ENCODE results near the gene FBXL7.

Gene FBXL7

DNA sequence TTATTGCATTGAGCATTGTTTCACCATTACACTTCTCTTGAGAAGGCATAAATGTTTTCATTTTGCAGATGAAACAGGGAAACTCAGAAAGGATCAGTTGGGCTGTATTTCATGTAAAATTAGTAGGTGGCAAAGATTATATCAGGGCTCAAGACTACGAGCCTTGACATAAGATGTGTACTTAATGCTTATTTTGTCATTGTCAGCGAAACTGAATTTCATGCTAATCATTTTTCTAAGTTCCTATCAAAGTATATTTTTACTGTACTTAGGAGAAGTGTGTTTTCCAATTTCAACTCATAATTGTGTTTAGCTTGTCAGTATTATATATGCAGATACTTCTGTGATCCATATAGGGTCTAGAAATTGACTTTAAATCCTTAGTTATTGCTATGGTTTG lies 123.8 kb downstream of the FBXL7 start:
- DNase-seq = no peak

GRCh38 chr5:15627109-15627508 lies 127.1 kb downstream of the FBXL7 start:
- DNase-seq = no peak

DNA sequence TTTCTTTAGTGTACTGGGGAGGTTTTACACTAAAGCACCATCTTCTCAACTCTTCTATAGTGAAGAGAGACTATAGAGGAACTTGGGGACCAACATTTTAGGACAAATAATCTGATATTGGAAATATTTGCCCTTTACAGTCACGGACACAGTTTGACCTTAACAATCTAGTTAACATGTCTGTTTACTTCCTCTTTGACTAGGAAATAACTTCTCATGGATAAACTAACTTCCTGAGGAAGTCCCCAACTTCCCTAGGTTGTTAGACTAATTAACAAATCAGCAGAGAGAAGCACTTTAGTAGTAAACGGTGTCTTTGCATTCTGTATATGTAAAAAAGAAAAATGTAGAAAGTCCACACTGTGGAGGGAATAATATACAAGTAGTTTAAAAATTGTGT lies 127.7 kb downstream of the FBXL7 start:
- no peak for DNase-seq

- DNase-seq = no peak
Observed at GRCh38 chr5:15630441-15630840, 130.5 kb downstream of the FBXL7 start.

DNA sequence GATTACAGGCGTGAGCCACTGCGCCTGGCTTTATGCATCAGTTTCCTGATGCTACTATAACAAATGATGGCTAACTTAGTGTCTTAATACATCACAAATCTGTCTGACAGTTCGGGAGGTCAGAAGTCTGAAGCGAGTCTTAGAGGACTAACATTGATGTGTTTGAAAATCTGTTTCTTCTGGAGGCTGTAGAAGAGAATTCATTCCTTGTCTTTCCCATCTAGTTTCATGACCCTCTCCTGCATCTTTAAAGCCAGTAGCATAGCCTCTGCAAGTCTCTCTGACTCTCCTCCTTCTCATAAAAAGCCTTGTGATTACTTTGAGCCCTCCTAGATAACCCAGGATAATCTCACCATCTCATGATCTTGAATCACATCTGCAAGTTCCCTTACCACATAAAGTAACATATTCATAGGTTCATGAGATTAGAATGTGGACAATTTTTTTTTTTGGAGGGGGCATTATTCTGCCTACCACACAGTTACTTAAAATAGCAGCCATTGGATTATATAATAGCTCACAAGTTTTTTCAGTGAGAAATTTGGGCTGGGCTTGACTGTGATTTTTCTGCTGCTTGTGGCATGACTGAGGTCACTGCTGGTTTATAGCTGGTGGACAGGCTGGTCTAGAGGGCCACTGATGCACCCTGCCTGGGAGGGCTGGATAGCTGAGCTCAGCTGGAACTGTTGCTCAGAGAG lies 134.8 kb downstream of the FBXL7 start:
- DNase-seq = no peak

- no peak for DNase-seq
Observed at GRCh38 chr5:15635289-15635616, 135.3 kb downstream of the FBXL7 start.

DNA sequence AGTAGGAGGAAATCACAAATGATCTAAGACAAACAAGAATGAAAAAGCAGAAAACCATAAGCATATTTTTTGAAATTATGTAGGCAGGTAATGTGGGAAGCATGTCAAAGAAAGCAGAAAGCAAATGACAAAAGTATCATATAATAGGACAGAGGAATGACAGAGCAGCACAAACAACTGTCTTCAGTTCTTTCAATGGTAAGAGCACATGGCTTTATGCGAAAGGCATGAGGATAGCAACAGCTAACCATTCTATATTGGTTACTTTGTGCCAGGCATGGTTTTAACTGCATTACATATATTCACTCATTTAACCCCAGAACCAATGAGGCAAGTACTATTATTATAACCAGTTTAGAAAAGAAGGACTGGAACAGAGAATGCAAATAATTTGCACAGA lies 137.4 kb downstream of the FBXL7 start:
- DNase-seq = no peak

GRCh38 chr5:15637886-15638285 lies 137.9 kb downstream of the FBXL7 start:
- DNase-seq = no peak

- no peak for DNase-seq
Observed at GRCh38 chr5:15638296-15638695, 138.3 kb downstream of the FBXL7 start.

DNA sequence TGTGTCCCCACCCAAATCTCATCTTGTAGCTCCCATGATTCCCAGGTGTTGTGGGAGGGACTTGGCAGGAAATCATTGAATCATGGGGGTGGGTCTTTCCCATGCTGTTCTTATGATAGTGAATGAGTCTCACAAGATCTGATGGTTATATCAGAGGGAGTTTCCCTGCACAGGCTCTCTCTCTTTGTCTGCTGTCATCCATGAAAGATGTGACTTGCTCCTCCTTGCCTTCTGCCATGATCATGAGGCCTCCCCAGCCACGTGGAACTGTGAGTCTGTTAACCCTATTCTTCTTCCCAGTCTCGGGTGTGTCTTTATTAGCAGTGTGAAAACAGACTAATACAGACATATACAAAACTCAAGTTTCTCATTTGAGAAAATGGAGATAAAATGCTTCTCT lies 139.3 kb downstream of the FBXL7 start:
- no peak for DNase-seq

GRCh38 chr5:15640116-15640515 lies 140.1 kb downstream of the FBXL7 start:
- DNase-seq = no peak

DNA sequence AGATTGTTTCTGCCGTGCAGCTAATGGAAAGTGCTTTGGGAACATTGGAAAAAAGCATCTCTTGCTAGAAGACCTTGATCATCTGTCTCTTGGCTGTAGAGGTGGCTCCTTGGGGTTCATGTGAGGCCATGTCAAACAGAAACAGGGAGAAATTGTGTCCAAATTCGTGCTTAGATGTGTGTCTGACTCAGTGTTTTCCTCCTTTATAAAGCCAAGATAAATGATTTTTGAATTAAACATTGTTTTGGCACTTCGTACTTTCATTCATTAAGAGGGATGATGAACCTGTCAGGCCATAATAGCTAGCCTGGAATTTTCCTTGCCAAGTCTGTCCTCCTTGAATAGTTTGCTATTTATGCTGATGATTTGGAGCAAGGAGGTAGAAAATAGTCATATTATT lies 143.8 kb downstream of the FBXL7 start:
- no peak for DNase-seq

- no peak for DNase-seq
Observed at GRCh38 chr5:15645381-15646160, 145.6 kb downstream of the FBXL7 start.

- no peak for DNase-seq
Observed at GRCh38 chr5:15646371-15646770, 146.4 kb downstream of the FBXL7 start.

GRCh38 chr5:15647251-15647650 lies 147.3 kb downstream of the FBXL7 start:
- no peak for DNase-seq

DNA sequence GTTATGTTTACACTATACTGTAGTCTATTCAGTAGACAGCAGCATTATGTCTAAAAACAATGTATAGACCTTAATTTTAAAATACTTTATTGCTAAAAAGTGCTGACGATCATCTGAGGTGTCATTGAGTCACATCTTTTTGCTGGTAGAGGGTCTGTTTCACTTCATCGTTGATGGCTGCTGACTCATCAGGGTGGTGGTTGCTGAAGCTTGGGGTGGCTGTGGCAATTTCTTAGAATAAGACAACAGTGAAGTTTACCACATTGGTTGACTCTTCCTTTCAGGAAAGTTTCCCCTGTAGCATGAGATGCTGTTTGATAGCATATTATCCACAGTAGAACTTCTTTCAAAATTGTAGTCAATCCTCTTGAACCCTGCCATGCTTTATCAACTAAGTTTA lies 150.3 kb downstream of the FBXL7 start:
- no peak for DNase-seq

GRCh38 chr5:15654779-15655178 lies 154.8 kb downstream of the FBXL7 start:
- no peak for DNase-seq

DNA sequence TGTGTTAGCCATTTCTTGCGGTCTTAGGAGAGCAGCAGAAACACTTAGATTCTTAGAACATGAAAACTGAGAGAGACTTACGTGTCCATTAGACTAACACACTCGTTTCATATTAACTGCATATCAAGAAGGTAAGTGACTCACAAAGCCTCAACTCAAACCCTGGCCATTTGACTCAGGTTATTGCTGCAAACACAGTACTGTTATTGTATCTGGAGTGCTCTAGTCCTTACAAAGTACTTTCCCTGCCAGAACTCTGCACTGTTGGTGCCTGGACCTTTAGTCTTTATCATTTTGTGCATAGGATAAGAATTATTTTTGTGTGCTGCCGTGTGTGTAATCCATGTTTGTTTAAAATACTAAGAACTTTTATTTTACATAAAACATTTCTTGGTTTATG lies 155.7 kb downstream of the FBXL7 start:
- no peak for DNase-seq

GRCh38 chr5:15664961-15665360 lies 165.0 kb downstream of the FBXL7 start:
- DNase-seq = no peak

DNA sequence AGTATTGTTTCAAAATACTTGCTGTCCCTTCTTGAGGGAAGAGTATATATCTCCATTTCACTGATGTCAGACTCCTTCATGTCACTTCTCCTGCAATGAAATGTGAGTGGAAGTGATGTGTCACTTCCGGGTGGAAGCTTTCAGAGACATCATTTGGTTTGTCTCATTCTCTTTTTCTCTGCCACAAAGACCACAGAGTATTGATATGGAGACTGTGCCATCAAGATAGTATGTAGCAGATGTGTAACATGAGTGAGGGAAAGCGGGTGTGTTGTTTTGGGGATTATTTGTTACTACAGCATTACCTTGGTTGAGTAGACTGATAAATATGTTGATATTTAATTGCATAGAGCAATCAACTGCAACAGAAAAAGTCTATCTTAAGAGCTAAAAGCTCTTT lies 169.8 kb downstream of the FBXL7 start:
- DNase-seq = no peak

DNA sequence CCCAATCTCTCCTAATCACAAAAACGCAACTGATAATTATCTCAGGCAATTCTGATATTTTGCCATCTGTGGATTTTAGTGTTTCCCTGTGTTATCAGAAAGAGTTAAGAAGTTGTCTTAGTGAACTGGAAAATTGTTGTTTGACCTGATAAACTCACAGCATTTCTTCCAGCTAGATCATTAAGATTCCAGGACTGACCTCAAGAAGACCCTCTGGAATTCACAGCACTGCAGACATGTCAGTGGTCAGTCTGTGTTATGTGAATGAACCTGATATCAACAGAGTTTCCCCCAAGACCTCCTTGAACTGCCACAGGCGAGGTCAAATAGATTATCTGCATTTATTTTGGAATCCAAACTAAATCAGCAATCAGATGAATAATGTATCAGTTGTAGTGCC lies 174.7 kb downstream of the FBXL7 start:
- no peak for DNase-seq

DNA sequence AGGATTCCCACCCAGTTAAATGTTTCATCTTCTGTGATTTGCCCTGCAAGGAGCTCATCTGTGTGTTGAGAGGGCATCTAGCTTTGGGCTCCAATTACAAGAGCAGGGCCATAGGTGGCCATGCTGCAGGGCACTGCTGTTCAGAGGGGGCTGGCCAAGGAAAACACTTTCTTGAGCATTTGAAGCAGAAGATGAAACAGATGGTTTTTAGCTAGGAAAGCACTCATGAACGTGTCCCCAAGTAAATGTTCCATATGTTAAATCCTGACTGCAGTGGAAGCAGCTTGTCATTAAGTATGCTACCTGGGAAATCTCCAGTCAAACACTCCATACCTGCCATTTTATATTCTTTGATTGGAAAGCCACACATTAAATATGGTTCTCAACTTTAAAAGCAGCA lies 176.6 kb downstream of the FBXL7 start:
- DNase-seq = no peak

GRCh38 chr5:15679161-15679560 lies 179.2 kb downstream of the FBXL7 start:
- DNase-seq = no peak

- no peak for DNase-seq
Observed at GRCh38 chr5:15680455-15680854, 180.5 kb downstream of the FBXL7 start.

GRCh38 chr5:15682122-15682521 lies 182.1 kb downstream of the FBXL7 start:
- no peak for DNase-seq
